Hepatocyte (in vitro differentiated cells): ENCODE results near the gene AOPEP.

Source experiments
- EZH2 ChIP-seq: fragments of 200-600 bp; sonication (generic); IDR thresholded peaks from 2 replicates; pipeline ENCODE4 v1.6.1; 2016; ENCODE audit warnings: antibody characterized with exemption, mild to moderate bottlenecking, borderline replicate concordance
- EZH2phosphoT487 ChIP-seq: fragments of 200-600 bp; sonication (generic); IDR thresholded peaks from one replicate; pipeline ENCODE4 v1.6.1; 2018; ENCODE audit warnings: antibody characterized with exemption, mild to moderate bottlenecking, low read depth, moderate library complexity; ENCODE audit not compliant: unreplicated experiment, severe bottlenecking
- TF ChIP-seq, protein P1 (sequence below): fragments of 200-600 bp; sonication (generic); IDR thresholded peaks from 2 replicates; pipeline ENCODE4 v1.5.1; 2016; ENCODE audit warnings: antibody characterized with exemption, mild to moderate bottlenecking; ENCODE audit not compliant: poor library complexity

DNA sequence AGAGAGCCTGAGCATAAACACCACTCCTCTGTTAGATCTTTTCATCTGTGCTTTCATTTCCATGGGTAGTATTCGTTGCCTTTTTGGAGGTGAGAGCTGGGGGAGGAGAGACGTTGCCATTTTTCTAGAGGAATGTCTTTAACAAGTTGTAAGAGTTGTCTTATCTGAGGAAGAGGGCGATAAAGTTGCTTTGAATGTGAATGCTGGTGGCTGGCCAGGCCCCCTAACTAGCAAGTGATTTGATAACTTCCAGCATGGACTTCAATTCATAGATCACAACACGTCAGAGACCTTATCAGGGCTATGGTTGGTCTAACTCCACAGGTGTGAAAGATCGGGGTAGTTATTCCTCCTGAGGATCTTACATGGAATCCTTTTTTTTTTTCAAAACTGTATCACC is 30.0 kb upstream of the AOPEP start:
- TF ChIP-seq, protein P1, sequence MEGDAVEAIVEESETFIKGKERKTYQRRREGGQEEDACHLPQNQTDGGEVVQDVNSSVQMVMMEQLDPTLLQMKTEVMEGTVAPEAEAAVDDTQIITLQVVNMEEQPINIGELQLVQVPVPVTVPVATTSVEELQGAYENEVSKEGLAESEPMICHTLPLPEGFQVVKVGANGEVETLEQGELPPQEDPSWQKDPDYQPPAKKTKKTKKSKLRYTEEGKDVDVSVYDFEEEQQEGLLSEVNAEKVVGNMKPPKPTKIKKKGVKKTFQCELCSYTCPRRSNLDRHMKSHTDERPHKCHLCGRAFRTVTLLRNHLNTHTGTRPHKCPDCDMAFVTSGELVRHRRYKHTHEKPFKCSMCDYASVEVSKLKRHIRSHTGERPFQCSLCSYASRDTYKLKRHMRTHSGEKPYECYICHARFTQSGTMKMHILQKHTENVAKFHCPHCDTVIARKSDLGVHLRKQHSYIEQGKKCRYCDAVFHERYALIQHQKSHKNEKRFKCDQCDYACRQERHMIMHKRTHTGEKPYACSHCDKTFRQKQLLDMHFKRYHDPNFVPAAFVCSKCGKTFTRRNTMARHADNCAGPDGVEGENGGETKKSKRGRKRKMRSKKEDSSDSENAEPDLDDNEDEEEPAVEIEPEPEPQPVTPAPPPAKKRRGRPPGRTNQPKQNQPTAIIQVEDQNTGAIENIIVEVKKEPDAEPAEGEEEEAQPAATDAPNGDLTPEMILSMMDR = no peak
- TF ChIP-seq EZH2 (no peak), EZH2phosphoT487 (no peak)
